ENCODE data around the gene SCYL1.

GRCh38 chr11:65562788-65563187 lies 37.9 kb downstream of the SCYL1 start:
- TF ChIP-seq CTCF (IDR thresholded peaks at IDR 0.05; ENCODE audit: low read depth, low read length) = no peak
- TF ChIP-seq EZH2phosphoT487 (IDR thresholded peaks at IDR 0.05; ENCODE audit: low read depth) = no peak

Measured in OCI-LY3 (cell line).